ENCODE measurements around the gene CA14. TPM values are rescaled to one million over a fixed set of nuclear protein-coding genes. Genes with fewer than 3 reads are reported as not detected.
"Not testable (repeated sequence)": the region's sequence is repeated elsewhere in the genome, so short reads cannot be mapped to it uniquely, and the experiment has no call there.

Gene CA14
- 0.71 TPM for polyA plus RNA-seq

DNA sequence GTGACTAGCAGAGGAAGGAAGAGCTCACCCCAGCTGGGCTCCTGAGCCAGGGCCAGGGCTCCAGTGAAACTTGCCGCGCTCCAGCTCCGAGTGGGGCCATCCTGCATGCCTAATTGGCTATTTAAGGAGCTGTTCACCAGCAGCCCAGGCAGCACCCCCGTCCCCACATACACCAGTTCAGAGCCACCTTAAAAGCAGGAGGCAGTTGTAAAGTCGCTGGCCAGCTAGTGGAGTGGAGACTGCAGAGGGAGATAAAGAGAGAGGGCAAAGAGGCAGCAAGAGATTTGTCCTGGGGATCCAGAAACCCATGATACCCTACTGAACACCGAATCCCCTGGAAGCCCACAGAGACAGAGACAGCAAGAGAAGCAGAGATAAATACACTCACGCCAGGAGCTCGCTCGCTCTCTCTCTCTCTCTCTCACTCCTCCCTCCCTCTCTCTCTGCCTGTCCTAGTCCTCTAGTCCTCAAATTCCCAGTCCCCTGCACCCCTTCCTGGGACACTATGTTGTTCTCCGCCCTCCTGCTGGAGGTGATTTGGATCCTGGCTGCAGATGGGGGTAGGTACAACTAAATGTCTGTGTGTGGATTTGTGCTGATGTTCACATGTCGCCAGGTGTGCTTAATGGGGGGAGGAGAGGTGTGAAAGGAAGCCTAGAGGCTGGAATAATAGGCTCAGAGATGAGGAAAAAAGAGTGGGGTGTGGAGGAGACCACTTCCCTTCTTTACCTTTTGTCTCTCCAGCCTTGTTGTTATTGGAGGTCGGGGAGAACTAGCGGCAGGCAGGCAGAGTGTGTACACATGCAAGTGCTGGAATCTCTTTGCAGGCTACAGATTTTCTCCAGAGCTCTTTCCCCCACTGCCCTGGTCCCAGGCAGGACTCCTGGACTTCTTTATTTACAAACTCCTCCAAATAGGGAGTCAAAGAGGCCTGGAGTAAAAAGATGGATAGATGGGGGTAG lies at the start of gene CA14:
CA14 (plus strand) TSS at position 151 of the 962 bp plus-strand sequence; CDS start at position 506, 355 bp downstream.
- H3K27me3 Mint-ChIP-seq = peaks cover 36% of the 10 kb centered on the region
- H3K36me3 Mint-ChIP-seq = peaks cover 6% of the 10 kb centered on the region
- H3K4me1 Mint-ChIP-seq = peaks cover 10 to 15% (median 10%) of the 10 kb centered on the region in 3 donors
- H3K27ac Mint-ChIP-seq = peak within 1 kb of the TSS in 1 of 3 donors; percentile 23
- peak within 1 kb of the TSS in 1 of 4 donors; percentile 31 for H3K4me3 Mint-ChIP-seq
- no peaks in the 10 kb centered on the region for H3K9me3 Mint-ChIP-seq

DNA sequence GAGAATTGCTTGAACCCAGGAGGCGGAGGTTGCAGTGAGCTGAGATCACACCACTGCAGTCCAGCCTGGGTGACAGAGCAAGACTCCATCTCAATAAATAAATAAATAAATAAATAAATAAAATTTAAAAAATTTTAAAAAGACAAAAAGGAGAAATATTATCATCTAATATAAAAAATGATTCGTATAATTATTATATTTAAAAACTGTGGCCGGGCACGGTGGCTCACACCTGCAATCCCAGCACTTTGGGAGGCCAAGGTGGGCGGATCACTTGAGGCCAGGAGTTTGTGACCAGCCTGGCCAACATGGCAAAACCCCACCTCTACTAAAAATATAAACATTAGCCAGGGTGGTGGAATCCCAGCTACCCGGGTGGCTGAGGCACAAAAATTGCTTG lies 49.1 kb upstream of the CA14 start:
- not testable (repeated sequence) for H3K4me3 Mint-ChIP-seq, H3K27ac Mint-ChIP-seq, H3K27me3 Mint-ChIP-seq, H3K36me3 Mint-ChIP-seq, H3K9me3 Mint-ChIP-seq, H3K4me1 Mint-ChIP-seq

DNA sequence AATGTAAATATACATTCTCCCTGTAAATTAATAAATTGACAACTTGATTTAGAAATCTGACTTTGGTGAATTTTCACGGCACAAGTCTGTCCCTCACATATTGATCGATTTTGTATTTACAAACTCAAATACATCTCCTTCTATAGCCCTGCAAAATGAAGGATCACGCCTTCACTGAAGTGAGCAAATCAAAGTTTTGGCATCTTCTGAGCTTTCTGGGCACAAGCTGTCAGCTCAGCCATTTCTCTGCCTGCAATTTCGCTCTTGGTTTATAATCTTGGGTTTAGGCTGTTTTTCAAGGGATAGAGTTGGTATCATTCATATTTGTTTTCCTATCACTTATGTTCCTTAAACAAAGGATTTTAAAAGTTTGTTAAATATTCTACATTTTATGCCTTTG lies 47.5 kb upstream of the CA14 start:
- no peaks in the 10 kb centered on the region for H3K36me3 Mint-ChIP-seq
- H3K27ac Mint-ChIP-seq = no peak overlapping the region
- H3K4me1 Mint-ChIP-seq = peaks cover 10 to 13% (median 10%) of the 10 kb centered on the region in 3 donors
- peaks cover 3% of the 10 kb centered on the region for H3K27me3 Mint-ChIP-seq
- H3K9me3 Mint-ChIP-seq = no peaks in the 10 kb centered on the region
- no peak overlapping the region for H3K4me3 Mint-ChIP-seq

DNA sequence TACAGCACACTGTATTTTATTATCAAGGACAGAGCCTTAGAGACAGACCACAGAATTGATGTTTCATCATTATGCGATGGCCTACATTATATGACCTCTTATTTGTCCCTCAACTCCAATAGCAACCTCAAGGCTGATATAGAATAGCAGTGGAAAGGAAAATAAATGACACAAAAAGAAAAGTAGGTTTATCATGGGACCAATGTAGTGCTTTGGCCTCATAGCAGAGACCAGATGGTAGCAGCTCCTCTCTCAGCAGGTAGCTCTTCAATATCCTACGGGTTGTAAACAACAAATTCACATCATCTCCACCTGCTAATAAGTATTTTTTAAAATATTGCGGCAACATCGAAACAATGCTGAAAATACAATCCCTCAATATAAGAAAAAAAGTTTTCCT lies 46.9 kb upstream of the CA14 start:
- Mint-ChIP-seq H3K27ac (no peak overlapping the region), H3K4me3 (no peak overlapping the region), H3K4me1 (peaks cover 10 to 13% (median 10%) of the 10 kb centered on the region in 3 donors), H3K36me3 (no peaks in the 10 kb centered on the region), H3K9me3 (no peaks in the 10 kb centered on the region), H3K27me3 (peaks cover 3% of the 10 kb centered on the region)

DNA sequence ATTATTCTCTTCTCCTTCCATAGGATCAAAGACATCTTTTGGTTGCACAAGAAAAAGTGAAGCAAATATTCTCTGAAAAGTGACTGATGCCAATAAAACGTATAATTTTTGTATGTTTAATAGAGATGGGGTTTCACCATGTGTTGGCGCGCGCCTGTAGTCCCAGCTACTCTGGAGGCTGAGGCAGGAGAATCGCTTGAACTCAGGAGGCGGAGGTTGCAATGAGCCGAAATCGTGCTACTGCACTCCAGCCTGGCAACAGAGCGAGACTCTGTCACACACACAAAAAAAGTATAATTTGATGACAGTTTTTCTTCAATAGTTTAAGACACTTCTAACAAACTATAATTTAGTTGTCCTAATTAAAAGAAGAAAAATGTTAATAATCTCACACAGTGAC lies 45.5 kb upstream of the CA14 start:
- Mint-ChIP-seq H3K4me1 (peaks cover 10 to 13% (median 10%) of the 10 kb centered on the region in 3 donors), H3K9me3 (no peaks in the 10 kb centered on the region), H3K27ac (peak overlapping the region in 1 of 3 donors; percentile 9), H3K4me3 (no peak overlapping the region), H3K27me3 (no peaks in the 10 kb centered on the region), H3K36me3 (no peaks in the 10 kb centered on the region)

DNA sequence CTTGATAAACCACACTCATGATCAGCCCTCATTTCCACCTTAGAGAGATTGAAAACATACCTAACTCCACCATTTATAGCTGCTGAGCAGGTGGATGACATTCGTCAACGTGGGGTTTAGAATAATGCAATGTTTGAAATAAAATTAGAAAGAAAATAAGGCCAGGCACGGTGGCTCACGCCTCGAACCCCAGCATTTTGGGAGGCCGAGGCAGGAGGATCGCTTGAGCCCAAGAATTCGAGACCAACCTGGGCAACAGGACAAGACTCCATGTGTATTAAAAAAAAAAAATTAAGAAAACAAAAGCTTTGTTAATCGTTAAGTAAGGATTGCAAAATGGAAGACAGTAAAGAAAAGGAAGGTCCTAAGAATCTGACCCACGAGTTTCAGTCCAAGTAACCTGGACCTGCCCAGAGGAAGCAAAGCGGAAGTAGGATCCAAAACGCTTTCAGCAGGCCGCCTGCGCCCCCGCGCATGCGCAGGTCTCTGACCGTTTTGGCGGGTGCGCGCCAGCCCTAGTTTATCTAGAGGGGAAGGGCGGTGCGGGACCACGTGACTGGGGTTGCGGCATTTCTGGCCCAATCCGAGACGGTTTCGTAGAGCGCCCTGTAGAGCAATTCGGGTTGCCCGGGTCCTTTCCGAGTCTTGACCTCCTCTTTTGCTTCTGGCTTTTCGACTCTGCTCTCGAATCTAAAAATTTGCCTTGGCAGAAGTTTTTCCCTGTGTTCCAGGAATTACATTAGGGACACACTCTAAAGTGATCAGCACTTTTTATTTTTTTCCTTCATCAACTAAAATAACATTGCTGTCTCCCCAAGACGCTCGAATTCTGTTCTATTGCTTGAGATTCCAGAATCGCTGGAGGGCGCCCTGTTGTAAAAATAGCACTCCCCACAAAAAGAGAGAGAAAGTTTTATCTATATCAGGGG lies 44.1 kb upstream of the CA14 start:
- Mint-ChIP-seq H3K4me3 (peak overlapping the region; percentile 89 to 96 (median 95)), H3K36me3 (no peaks in the 10 kb centered on the region), H3K9me3 (no peaks in the 10 kb centered on the region), H3K27me3 (no peaks in the 10 kb centered on the region), H3K27ac (peak overlapping the region; percentile 95 to 98 (median 96)), H3K4me1 (peaks cover 10 to 13% (median 10%) of the 10 kb centered on the region in 3 donors)

DNA sequence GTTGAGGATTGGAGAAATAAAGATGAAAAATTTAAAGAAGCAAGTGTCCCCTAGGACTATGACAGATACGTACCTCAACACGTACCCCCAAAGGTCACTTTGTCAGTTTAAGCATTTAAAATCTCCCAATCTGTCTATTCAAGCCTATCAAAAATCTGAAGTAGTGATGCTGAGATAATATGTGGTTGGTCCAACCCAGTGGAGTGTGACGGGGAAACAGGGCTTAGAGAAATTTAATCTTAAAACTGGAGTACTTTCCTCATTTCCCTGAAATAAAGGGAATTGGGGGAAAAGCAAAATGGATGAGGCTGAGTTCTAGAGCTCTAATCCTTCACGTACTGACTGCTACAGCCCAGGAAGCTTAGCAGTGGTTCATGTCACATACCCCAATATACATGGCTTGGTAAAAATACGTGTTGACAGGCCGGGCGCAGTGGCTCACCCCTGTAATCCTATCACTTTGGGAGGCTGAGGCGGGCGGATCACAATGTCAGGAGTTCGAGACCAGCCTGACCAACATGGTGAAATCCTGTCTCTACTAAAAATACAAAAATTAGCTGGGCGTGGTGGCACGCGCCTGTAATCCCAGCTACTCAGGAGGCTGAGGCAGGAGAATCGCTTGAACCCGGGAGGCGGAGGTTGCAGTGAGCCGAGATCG lies 43.3 kb upstream of the CA14 start:
- H3K9me3 Mint-ChIP-seq, H3K27me3 Mint-ChIP-seq, H3K36me3 Mint-ChIP-seq: not testable (repeated sequence)
- Mint-ChIP-seq H3K27ac (peak overlapping the region; percentile 95 to 98 (median 96)), H3K4me1 (peaks cover 10 to 13% (median 10%) of the 10 kb centered on the region in 3 donors), H3K4me3 (peak overlapping the region; percentile 89 to 96 (median 95))

DNA sequence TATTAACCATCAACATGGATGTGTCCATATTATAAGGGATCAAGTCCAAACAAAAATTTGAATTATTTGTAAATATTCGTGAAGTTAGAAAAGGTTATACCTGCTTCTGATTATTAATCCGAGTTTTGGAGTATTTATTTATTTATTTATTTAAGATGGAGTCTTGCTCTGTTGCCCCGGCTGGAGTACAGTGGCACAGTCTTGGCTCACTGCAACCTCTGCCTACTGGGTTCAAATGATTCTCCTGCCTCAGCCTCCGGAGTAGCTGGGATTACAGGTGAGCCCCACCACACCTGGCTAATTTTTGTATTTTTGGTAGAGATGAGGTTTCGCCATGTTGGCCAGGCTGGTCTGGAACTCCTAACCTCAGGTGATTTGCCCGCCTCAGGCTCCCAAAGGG lies 41.7 kb upstream of the CA14 start:
- H3K4me3 Mint-ChIP-seq, H3K27ac Mint-ChIP-seq, H3K36me3 Mint-ChIP-seq, H3K27me3 Mint-ChIP-seq, H3K9me3 Mint-ChIP-seq: not testable (repeated sequence)
- peaks cover 10 to 13% (median 10%) of the 10 kb centered on the region in 3 donors for H3K4me1 Mint-ChIP-seq

DNA sequence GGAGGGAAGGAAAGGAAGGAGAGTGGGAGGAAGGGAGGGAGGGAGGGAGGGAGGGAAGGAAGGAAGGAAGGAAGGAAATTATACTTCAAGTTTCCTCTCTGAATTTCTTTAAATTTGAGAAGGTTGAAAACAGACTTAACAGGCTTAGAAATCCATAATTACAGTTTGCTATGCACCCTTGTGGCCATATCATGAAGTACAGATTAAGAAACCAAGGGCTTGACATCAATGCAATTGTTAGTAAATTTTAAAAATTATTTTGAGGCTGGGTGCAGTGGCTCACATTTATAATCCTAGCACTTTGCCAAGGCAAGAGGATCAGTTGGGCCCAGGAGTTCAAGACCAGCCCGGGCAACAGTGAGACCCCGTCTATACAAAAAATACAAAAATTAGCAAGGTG lies 36.0 kb upstream of the CA14 start:
- Mint-ChIP-seq H3K9me3 (no peaks in the 10 kb centered on the region), H3K27me3 (no peaks in the 10 kb centered on the region), H3K4me1 (peaks cover 12 to 13% (median 12%) of the 10 kb centered on the region in 3 donors), H3K4me3 (no peak overlapping the region), H3K36me3 (peaks cover 7% of the 10 kb centered on the region), H3K27ac (no peak overlapping the region)

DNA sequence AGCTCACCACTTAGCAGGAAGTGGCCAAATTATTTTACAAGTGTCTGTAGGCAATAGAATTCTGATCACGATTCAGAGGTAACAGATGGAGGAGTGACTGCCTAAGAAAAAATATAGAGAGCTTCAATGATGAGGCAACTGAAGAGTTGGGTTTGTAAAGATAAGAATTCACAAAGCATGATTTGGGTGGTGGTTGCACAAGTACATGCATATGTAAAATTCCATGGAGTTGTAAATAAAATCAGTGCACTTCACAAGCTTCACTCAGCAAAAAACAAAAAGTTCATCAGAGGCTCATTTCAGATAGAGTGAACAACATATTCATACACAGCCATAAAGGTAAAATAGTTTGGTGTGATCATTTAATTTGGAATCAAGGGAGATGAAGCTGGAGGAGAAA lies 32.6 kb upstream of the CA14 start:
- Mint-ChIP-seq H3K4me1 (peaks cover 16 to 19% (median 18%) of the 10 kb centered on the region in 3 donors), H3K9me3 (no peaks in the 10 kb centered on the region), H3K4me3 (peak overlapping the region in 3 of 4 donors; percentile 42 to 65 (median 58)), H3K27ac (peak overlapping the region in 2 of 3 donors; percentile 29 to 69), H3K36me3 (peaks cover 13% of the 10 kb centered on the region), H3K27me3 (no peaks in the 10 kb centered on the region)

DNA sequence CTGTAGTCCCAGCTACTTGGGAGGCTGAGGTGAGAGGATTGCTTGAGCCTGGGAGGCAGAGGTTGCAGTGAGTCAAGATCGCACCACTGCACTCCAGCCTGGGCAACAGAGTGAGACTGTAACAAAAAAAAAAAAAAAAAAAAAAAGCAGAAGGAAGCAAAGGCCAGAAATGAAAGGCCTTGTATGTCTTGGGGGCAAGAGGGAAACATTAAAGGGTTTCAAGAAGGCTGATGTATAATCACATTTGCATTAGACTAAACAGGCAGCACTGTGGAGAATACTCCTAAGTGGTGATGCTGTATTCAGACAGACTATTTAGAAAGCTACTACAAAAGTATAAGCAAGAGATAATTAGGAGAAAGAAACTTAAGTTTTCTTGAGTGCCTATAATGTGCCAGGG lies 32.0 kb upstream of the CA14 start:
- H3K36me3 Mint-ChIP-seq = peaks cover 13% of the 10 kb centered on the region
- peak overlapping the region in 2 of 4 donors; percentile 18 to 42 for H3K4me3 Mint-ChIP-seq
- peaks cover 16 to 19% (median 18%) of the 10 kb centered on the region in 3 donors for H3K4me1 Mint-ChIP-seq
- no peaks in the 10 kb centered on the region for H3K27me3 Mint-ChIP-seq
- H3K9me3 Mint-ChIP-seq = no peaks in the 10 kb centered on the region
- peak overlapping the region; percentile 29 to 85 (median 35) for H3K27ac Mint-ChIP-seq

DNA sequence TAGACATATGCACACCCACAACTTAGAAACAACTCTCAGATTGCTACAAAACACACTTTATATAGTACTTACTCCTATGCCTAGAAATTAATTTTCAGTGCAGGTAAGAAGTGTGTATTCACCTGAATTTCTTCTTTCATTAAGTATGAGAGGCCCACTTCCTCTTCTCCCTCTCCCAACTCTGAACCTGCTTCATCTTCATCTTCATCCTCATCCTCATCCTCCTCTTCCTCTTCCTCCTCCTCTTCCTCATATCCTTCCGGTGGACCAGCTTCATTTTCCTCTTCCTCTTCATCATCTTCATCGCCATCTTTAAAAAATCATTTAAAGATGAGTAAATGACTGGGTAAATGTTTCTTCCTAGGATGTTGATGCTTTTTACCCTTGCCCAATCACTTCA lies 31.1 kb upstream of the CA14 start:
- peaks cover 16 to 19% (median 18%) of the 10 kb centered on the region in 3 donors for H3K4me1 Mint-ChIP-seq
- no peaks in the 10 kb centered on the region for H3K27me3 Mint-ChIP-seq
- H3K36me3 Mint-ChIP-seq = peaks cover 13% of the 10 kb centered on the region
- peak overlapping the region in 1 of 4 donors; percentile 49 for H3K4me3 Mint-ChIP-seq
- no peaks in the 10 kb centered on the region for H3K9me3 Mint-ChIP-seq
- peak overlapping the region; percentile 33 to 47 (median 35) for H3K27ac Mint-ChIP-seq

DNA sequence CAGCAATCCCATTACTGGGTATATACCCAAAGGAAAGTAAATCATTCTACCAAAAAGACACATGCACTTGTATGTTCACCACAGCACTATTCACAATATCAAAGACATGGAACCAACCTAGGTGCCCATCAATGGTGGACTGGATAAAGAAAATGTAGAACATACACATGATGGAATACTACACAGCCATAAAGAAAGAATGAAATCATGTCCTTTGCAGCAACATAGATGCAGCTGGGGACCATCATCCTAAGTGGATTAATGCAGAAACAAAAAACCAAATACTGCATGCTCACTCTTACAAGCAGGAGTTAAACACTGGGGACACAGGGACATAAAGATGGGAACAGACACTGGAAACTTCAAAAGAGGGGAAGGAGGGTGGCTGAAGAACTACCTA lies 30.3 kb upstream of the CA14 start:
- H3K4me3 Mint-ChIP-seq = no peak overlapping the region
- peaks cover 13% of the 10 kb centered on the region for H3K36me3 Mint-ChIP-seq
- no peaks in the 10 kb centered on the region for H3K27me3 Mint-ChIP-seq
- H3K4me1 Mint-ChIP-seq = peaks cover 16 to 19% (median 18%) of the 10 kb centered on the region in 3 donors
- no peak overlapping the region for H3K27ac Mint-ChIP-seq
- no peaks in the 10 kb centered on the region for H3K9me3 Mint-ChIP-seq

DNA sequence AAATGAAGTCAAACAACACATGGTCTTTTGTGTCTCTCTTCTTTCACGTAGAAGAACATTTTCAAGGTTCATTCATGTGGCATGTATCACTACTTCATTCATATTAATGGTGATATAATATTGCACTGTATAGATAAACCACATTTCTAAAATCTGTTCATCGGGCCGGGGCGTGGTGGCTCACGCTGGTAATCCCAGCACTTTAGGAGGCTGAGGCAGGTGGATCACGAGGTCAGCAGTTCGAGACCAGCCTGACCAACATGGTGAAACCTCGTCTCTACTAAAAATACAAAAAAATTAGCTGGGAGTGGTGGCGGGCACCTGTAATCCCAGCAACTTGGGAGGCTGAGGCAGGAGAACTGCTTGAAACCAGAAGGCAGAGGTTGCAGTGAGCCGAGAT lies 29.3 kb upstream of the CA14 start:
- H3K27me3 Mint-ChIP-seq, H3K4me3 Mint-ChIP-seq, H3K9me3 Mint-ChIP-seq: not testable (repeated sequence)
- Mint-ChIP-seq H3K4me1 (peaks cover 19 to 20% (median 20%) of the 10 kb centered on the region in 3 donors), H3K27ac (peak overlapping the region in 1 of 3 donors; percentile 51), H3K36me3 (peaks cover 13% of the 10 kb centered on the region)

Measured in IgD-negative memory B cell (primary cell).